Measurements from ENCODE around the gene LRIG2.

Gene LRIG2

DNA sequence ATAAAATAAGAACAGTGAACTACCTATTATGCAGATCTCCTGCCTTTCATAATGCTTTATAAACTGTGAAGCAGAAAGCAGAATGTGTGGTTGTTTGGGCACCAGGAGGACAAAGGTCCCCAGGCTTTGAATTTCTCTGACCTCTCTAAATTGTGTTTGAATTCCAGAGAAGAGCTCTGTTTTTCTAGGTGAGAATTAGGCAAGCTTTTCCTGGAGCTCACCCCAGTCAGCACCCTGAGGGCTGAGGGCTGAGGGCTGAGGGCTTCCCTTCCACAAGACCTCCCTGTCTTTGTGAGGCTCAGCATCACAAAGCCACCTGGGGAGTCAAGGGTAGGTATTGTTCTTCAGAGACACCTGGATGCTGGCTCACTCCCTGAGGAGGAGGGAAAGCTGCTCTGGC, 45.5 kb upstream of the LRIG2 start:
- H2AFZ ChIP-seq (ENCODE audit: low read depth, low read length): no peak overlapping the region
- no peak overlapping the region for H2BK15ac ChIP-seq (ENCODE audit: low read depth, poor library complexity, severe bottlenecking)

DNA sequence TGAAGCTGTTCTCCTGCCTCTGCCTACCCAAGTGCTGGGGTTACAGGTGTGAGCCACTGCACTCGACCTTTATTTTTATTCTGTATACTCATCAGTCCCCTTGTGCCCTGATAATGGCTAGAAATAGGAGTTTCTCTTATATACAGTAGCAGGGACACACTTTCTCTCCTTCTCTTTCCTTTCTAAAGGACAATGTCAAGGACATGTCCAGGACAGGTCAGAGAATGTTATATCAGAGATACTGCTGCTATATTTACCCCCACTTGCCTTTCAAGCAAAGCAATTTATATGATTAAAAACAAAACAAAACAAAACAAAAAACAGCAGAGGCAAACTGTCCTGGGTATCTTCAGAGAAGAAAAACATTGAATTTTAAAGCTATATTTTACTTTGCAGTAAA, 43.2 kb upstream of the LRIG2 start:
- no peak overlapping the region for H3K9ac ChIP-seq (ENCODE audit: low read length)
- no peak overlapping the region for H2AK5ac ChIP-seq (ENCODE audit: low read length, severe bottlenecking)
- H3K4ac ChIP-seq (ENCODE audit: low read depth in 1 of 2, low read length in 2 of 2): no peak overlapping the region
- no peak overlapping the region for H3K4me3 ChIP-seq (ENCODE audit: insufficient read depth in 1 of 2, low read depth in 1 of 2, low read length in 2 of 2)
- H2BK120ac ChIP-seq (ENCODE audit: low read depth, low read length): no peak overlapping the region
- no peak overlapping the region for H4K8ac ChIP-seq (ENCODE audit: low read length)
- no peak overlapping the region for H3K4me2 ChIP-seq (ENCODE audit: low read length, poor library complexity, severe bottlenecking)
- no CpG with 5 or more reads among the region's 1 CpG for WGBS
- no peak for DNase-seq
- no peaks in the 10 kb centered on the region for H3K9me3 ChIP-seq (ENCODE audit: control insufficient read depth, low read length)
- no peak overlapping the region for H2BK15ac ChIP-seq (ENCODE audit: low read depth, poor library complexity, severe bottlenecking)
- H3K14ac ChIP-seq (ENCODE audit: low read length in 2 of 2): no peak overlapping the region
- H3K79me1 ChIP-seq (replicated peaks; ENCODE audit: low read length, poor library complexity, severe bottlenecking): no peaks in the 10 kb centered on the region
- no peak overlapping the region for H3K18ac ChIP-seq (ENCODE audit: low read depth in 1 of 2, low read length in 2 of 2)
- no peak overlapping the region for H2AFZ ChIP-seq (ENCODE audit: low read depth, low read length)
- H3K27me3 ChIP-seq (ENCODE audit: control insufficient read depth in 1 of 2, insufficient read depth in 1 of 2, low read length in 2 of 2): no peaks in the 10 kb centered on the region
- H3K23ac ChIP-seq (ENCODE audit: low read length in 2 of 2): no peak overlapping the region
- H2BK12ac ChIP-seq (ENCODE audit: low read length in 2 of 2): no peak overlapping the region
- H3K36me3 ChIP-seq (ENCODE audit: control insufficient read depth in 1 of 2, insufficient read depth in 2 of 2, low read depth in 1 of 2, low read length in 2 of 2): no peaks in the 10 kb centered on the region
- H4K91ac ChIP-seq (ENCODE audit: low read length): no peak overlapping the region
- H3K4me1 ChIP-seq (ENCODE audit: control insufficient read depth, insufficient read depth, low read depth, low read length): peaks cover 2% of the 10 kb centered on the region
- no peak overlapping the region for H2BK5ac ChIP-seq (ENCODE audit: low read depth, low read length, poor library complexity, severe bottlenecking)
- no peak overlapping the region for H3K27ac ChIP-seq (ENCODE audit: low read length, poor library complexity, severe bottlenecking)

More for the DNA sequence above, 45.5 kb upstream of the LRIG2 start:
- H3K4me2 ChIP-seq (ENCODE audit: low read length, poor library complexity, severe bottlenecking): no peak overlapping the region
- H3K79me1 ChIP-seq (replicated peaks; ENCODE audit: low read length, poor library complexity, severe bottlenecking): no peaks in the 10 kb centered on the region
- no peak overlapping the region for H4K8ac ChIP-seq (ENCODE audit: low read length)
- H3K14ac ChIP-seq (ENCODE audit: low read length in 2 of 2): no peak overlapping the region
- no peak overlapping the region for H4K91ac ChIP-seq (ENCODE audit: low read length)
- no peak overlapping the region for H3K23ac ChIP-seq (ENCODE audit: low read length in 2 of 2)
- peaks cover 2% of the 10 kb centered on the region for H3K4me1 ChIP-seq (ENCODE audit: control insufficient read depth, insufficient read depth, low read depth, low read length)
- H2AK5ac ChIP-seq (ENCODE audit: low read length, severe bottlenecking): no peak overlapping the region
- DNase-seq: no peak
- H3K27me3 ChIP-seq (ENCODE audit: control insufficient read depth in 1 of 2, insufficient read depth in 1 of 2, low read length in 2 of 2): no peaks in the 10 kb centered on the region
- no peak overlapping the region for H3K4me3 ChIP-seq (ENCODE audit: insufficient read depth in 1 of 2, low read depth in 1 of 2, low read length in 2 of 2)
- H3K18ac ChIP-seq (ENCODE audit: low read depth in 1 of 2, low read length in 2 of 2): no peak overlapping the region
- H2BK120ac ChIP-seq (ENCODE audit: low read depth, low read length): no peak overlapping the region
- no peak overlapping the region for H3K27ac ChIP-seq (ENCODE audit: low read length, poor library complexity, severe bottlenecking)
- H3K9me3 ChIP-seq (ENCODE audit: control insufficient read depth, low read length): no peaks in the 10 kb centered on the region
- H3K4ac ChIP-seq (ENCODE audit: low read depth in 1 of 2, low read length in 2 of 2): no peak overlapping the region
- H3K9ac ChIP-seq (ENCODE audit: low read length): no peak overlapping the region
- H2BK12ac ChIP-seq (ENCODE audit: low read length in 2 of 2): no peak overlapping the region
- H3K36me3 ChIP-seq (ENCODE audit: control insufficient read depth in 1 of 2, insufficient read depth in 2 of 2, low read depth in 1 of 2, low read length in 2 of 2): no peaks in the 10 kb centered on the region
- no peak overlapping the region for H2BK5ac ChIP-seq (ENCODE audit: low read depth, low read length, poor library complexity, severe bottlenecking)

DNA sequence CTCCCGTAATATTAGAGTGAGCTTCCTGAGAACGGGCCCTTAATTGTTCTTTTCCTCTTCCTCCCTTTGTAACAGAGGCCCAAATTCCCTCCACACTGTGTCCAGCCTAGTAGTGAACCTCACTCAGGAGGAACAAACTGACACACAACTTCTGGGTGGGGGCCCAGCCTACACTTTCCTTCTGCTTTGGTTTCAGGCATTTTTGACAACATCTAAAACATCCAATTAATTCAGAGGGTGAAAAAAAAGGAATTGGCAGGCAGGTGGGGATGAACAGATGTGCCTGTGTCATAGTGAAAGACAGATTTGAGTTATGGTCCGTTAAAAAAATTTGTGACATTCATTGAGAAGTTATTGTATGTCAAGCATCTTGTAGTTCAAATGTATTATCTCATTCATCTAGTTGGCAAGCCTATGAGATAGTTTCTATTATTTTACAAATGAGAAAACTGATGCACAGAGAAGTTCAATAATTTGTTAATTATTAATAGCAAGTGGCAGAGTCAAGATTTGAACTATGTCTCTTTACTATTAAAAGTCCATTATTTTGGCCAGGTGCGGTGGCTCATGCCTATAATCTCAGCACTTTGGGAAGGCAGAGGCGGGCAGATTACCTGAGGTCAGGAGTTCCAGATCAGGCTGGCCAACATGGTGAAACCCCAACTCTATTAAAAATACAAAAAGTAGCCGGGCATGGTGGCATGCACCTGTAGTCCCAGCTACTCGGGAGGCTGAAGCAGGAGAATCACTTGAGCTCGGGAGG, 41.6 kb upstream of the LRIG2 start:
- no peak overlapping the region for H3K14ac ChIP-seq (ENCODE audit: low read length in 2 of 2)
- H3K18ac ChIP-seq (ENCODE audit: low read depth in 1 of 2, low read length in 2 of 2): no peak overlapping the region
- no peak overlapping the region for H2BK5ac ChIP-seq (ENCODE audit: low read depth, low read length, poor library complexity, severe bottlenecking)
- no peaks in the 10 kb centered on the region for H3K79me1 ChIP-seq (replicated peaks; ENCODE audit: low read length, poor library complexity, severe bottlenecking)
- no peaks in the 10 kb centered on the region for H3K27me3 ChIP-seq (ENCODE audit: control insufficient read depth in 1 of 2, insufficient read depth in 1 of 2, low read length in 2 of 2)
- H2AFZ ChIP-seq (ENCODE audit: low read depth, low read length): no peak overlapping the region
- H3K4ac ChIP-seq (ENCODE audit: low read depth in 1 of 2, low read length in 2 of 2): no peak overlapping the region
- peaks cover 2% of the 10 kb centered on the region for H3K4me1 ChIP-seq (ENCODE audit: control insufficient read depth, insufficient read depth, low read depth, low read length)
- H3K4me3 ChIP-seq (ENCODE audit: insufficient read depth in 1 of 2, low read depth in 1 of 2, low read length in 2 of 2): no peak overlapping the region
- H2AK5ac ChIP-seq (ENCODE audit: low read length, severe bottlenecking): no peak overlapping the region
- 88% methylated on average over 8 of the region's 8 CpGs for WGBS
- H2BK15ac ChIP-seq (ENCODE audit: low read depth, poor library complexity, severe bottlenecking): no peak overlapping the region
- no peak overlapping the region for H3K23ac ChIP-seq (ENCODE audit: low read length in 2 of 2)
- no peak overlapping the region for H3K9ac ChIP-seq (ENCODE audit: low read length)
- H2BK120ac ChIP-seq (ENCODE audit: low read depth, low read length): no peak overlapping the region
- no peak overlapping the region for H4K91ac ChIP-seq (ENCODE audit: low read length)
- DNase-seq: no peak
- H3K4me2 ChIP-seq (ENCODE audit: low read length, poor library complexity, severe bottlenecking): no peak overlapping the region
- no peak overlapping the region for H3K27ac ChIP-seq (ENCODE audit: low read length, poor library complexity, severe bottlenecking)
- H3K9me3 ChIP-seq (ENCODE audit: control insufficient read depth, low read length): no peaks in the 10 kb centered on the region
- H3K36me3 ChIP-seq (ENCODE audit: control insufficient read depth in 1 of 2, insufficient read depth in 2 of 2, low read depth in 1 of 2, low read length in 2 of 2): no peaks in the 10 kb centered on the region
- no peak overlapping the region for H2BK12ac ChIP-seq (ENCODE audit: low read length in 2 of 2)
- no peak overlapping the region for H4K8ac ChIP-seq (ENCODE audit: low read length)

DNA sequence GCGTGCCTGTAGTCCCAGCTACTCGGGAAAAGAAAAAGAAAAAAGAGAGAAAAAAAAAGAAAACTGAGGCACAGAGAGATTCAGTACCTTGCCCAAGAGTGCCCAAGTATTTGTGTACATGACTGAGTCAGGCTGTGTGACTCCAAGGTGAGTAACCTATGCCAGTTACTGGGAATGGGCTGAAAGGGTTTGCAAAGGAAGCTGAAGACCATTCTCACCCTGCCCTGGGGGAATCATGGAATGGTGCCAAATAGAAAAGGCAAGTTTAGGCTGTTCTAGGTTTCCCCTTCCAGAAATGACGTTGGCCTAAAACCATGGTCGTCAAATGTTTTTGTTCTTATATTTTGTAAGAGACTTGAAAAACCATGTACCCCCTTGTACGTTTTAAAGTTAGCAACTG, 37.9 kb upstream of the LRIG2 start:
- Histone ChIP-seq H3K27me3 (ENCODE audit: control insufficient read depth in 1 of 2, insufficient read depth in 1 of 2, low read length in 2 of 2) (no peaks in the 10 kb centered on the region), H3K18ac (ENCODE audit: low read depth in 1 of 2, low read length in 2 of 2) (no peak overlapping the region)

More for the DNA sequence above, 37.9 kb upstream of the LRIG2 start:
- H3K4ac ChIP-seq (ENCODE audit: low read depth in 1 of 2, low read length in 2 of 2): no peak overlapping the region
- no peak overlapping the region for H2BK120ac ChIP-seq (ENCODE audit: low read depth, low read length)
- no peak overlapping the region for H2BK12ac ChIP-seq (ENCODE audit: low read length in 2 of 2)
- no peak overlapping the region for H2AK5ac ChIP-seq (ENCODE audit: low read length, severe bottlenecking)
- H3K4me2 ChIP-seq (ENCODE audit: low read length, poor library complexity, severe bottlenecking): no peak overlapping the region
- no peak overlapping the region for H2BK5ac ChIP-seq (ENCODE audit: low read depth, low read length, poor library complexity, severe bottlenecking)
- DNase-seq: no peak
- H3K9ac ChIP-seq (ENCODE audit: low read length): no peak overlapping the region
- H3K36me3 ChIP-seq (ENCODE audit: control insufficient read depth in 1 of 2, insufficient read depth in 2 of 2, low read depth in 1 of 2, low read length in 2 of 2): no peaks in the 10 kb centered on the region
- H3K79me1 ChIP-seq (replicated peaks; ENCODE audit: low read length, poor library complexity, severe bottlenecking): no peaks in the 10 kb centered on the region
- no peaks in the 10 kb centered on the region for H3K4me1 ChIP-seq (ENCODE audit: control insufficient read depth, insufficient read depth, low read depth, low read length)
- H2AFZ ChIP-seq (ENCODE audit: low read depth, low read length): no peak overlapping the region
- no peak overlapping the region for H3K23ac ChIP-seq (ENCODE audit: low read length in 2 of 2)
- H4K8ac ChIP-seq (ENCODE audit: low read length): no peak overlapping the region
- H3K4me3 ChIP-seq (ENCODE audit: insufficient read depth in 1 of 2, low read depth in 1 of 2, low read length in 2 of 2): no peak overlapping the region
- no peak overlapping the region for H3K27ac ChIP-seq (ENCODE audit: low read length, poor library complexity, severe bottlenecking)
- no peak overlapping the region for H4K91ac ChIP-seq (ENCODE audit: low read length)
- no peak overlapping the region for H2BK15ac ChIP-seq (ENCODE audit: low read depth, poor library complexity, severe bottlenecking)
- WGBS: 99% methylated on average over 3 of the region's 5 CpGs
- no peaks in the 10 kb centered on the region for H3K9me3 ChIP-seq (ENCODE audit: control insufficient read depth, low read length)
- H3K14ac ChIP-seq (ENCODE audit: low read length in 2 of 2): no peak overlapping the region

All from mesenchymal stem cell (in vitro differentiated cells and primary cell).